ENCODE data around the gene GALNT2.

GRCh38 chr1:230048922-230049321 lies 18.1 kb upstream of the GALNT2 start:
- no peak for TF ChIP-seq SIN3A (IDR thresholded peaks at IDR 0.05; ENCODE audit: borderline replicate concordance, insufficient read depth, low read length)
- no peak for TF ChIP-seq POLR2AphosphoS5 (IDR thresholded peaks at IDR 0.05; ENCODE audit: low read depth, low read length)
